Fibroblast of lung (primary cell): ENCODE results near the gene CCL18.

ENCODE experiments used
- EZH2 ChIP-seq: IDR thresholded peaks from 2 replicates; pipeline ENCODE4 v1.5.1; 2012; ENCODE audit warnings: low read length, control low read depth, mild to moderate bottlenecking; ENCODE audit errors: missing control alignments
- TF ChIP-seq, protein P1 (sequence below), 2 donors: IDR thresholded peaks in 1 of 2; conservative IDR thresholded peaks in 1 of 2; 1 replicate in 1 of 2; 2 replicates in 1 of 2; pipeline ENCODE4 v1.5.1; 2011 to 2012; ENCODE audit warnings: low read length in 2 of 2, control low read depth in 1 of 2, inconsistent platforms in 1 of 2, low read depth in 1 of 2, mild to moderate bottlenecking in 1 of 2

DNA sequence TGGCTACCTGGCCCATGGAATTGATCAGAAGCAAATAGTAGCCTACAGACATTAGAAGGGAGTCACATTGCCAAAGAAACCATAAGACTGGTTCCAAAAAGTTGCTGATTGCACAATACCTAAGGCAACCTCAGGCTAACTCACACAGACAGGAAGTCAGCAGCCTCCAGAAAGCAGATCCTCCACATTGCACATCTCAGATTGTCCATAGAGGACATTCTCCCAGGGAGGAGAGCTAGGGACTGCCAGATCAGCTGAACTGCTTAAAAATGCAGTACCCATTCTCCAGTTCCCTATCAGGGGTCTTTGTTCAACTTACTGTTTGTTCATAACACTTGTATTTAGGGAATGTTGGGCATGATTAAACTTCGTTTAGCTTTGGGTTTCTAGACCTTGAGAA, 21.7 kb downstream of the CCL18 start:
- TF ChIP-seq, protein P1, sequence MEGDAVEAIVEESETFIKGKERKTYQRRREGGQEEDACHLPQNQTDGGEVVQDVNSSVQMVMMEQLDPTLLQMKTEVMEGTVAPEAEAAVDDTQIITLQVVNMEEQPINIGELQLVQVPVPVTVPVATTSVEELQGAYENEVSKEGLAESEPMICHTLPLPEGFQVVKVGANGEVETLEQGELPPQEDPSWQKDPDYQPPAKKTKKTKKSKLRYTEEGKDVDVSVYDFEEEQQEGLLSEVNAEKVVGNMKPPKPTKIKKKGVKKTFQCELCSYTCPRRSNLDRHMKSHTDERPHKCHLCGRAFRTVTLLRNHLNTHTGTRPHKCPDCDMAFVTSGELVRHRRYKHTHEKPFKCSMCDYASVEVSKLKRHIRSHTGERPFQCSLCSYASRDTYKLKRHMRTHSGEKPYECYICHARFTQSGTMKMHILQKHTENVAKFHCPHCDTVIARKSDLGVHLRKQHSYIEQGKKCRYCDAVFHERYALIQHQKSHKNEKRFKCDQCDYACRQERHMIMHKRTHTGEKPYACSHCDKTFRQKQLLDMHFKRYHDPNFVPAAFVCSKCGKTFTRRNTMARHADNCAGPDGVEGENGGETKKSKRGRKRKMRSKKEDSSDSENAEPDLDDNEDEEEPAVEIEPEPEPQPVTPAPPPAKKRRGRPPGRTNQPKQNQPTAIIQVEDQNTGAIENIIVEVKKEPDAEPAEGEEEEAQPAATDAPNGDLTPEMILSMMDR (conservative IDR thresholded peaks at IDR 0.05 in 1 of 2, IDR thresholded peaks at IDR 0.05 in 1 of 2; ENCODE audit: low read depth in 1 of 2, low read length in 2 of 2), result no peak
- no peak for TF ChIP-seq EZH2
